Left cardiac atrium (tissue), 4 donors: Measurements from ENCODE around the gene OPCML. TPM values are rescaled to one million over a fixed set of nuclear protein-coding genes. Genes with fewer than 3 reads are reported as not detected.
A peak's percentile ranks its signal among the peaks of the same experiment; 100 is the strongest.

Experiments
- ATAC-seq, 2 donors: fragments of 200-7000 bp; cut with Tn5 transposase; one replicate each; pipeline ENCODE4 v1.9.1; 2020; ENCODE audit warnings: mild to moderate bottlenecking in 2 of 2, moderate library complexity in 2 of 2
- DNase-seq: peaks from one replicate; pipeline ENCODE4 v3.0.0-alpha.2; 2020
- intact Hi-C, 2 donors: fragments of 100-400 bp; cut with DNase I; formaldehyde crosslinking; loops; one replicate each; pipeline versions ENCODE4 v1.14.1 to v1.15.1; 2022 to 2023
- total RNA-seq, 2 donors: library from RNA; stranded (reverse); fragmentation: NEBNext Ultra II Directional; extraction: Animal tissue kit (Norgen Biotek cat#: 25700); gene quantifications; one replicate each; pipeline ENCODE4 v1.2.1, GENCODE V29; 2021
- donor health status: DM: no; HTN: yes; CAD: no.
- donor health status: DM: no; HTN: yes; CAD: no; lungs with severe emphysema.
- donor health status: DM: yes; HTN: yes; CAD: no.
- donor health status: Dilated cardiomyopathy.

The OPCML gene
- total RNA-seq, 2 donors from 2014 or later, result 0.76 TPM; not detected in 1

DNA sequence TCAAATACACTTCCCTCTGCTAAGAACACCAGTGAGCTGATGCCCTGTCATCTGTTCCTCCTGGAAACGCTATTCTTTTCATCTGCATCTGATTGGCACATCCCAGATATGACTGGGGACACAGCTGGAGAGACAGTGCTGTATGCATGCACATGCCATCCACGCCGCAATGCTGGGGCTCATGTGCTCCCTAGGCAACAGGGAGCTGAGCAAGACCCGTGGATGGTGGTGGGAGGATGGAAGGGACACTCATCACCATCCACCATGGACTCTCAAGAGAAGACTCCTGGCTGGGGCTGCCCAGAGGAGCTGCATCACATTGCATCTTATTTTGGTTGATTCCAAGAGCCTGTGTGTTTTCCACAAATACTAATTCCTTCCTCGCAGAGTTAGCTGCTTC is 534.9 kb downstream of the OPCML start:
- intact Hi-C loops, result no loop called here
- ATAC-seq, result no peak
- DNase-seq, result no peak

DNA sequence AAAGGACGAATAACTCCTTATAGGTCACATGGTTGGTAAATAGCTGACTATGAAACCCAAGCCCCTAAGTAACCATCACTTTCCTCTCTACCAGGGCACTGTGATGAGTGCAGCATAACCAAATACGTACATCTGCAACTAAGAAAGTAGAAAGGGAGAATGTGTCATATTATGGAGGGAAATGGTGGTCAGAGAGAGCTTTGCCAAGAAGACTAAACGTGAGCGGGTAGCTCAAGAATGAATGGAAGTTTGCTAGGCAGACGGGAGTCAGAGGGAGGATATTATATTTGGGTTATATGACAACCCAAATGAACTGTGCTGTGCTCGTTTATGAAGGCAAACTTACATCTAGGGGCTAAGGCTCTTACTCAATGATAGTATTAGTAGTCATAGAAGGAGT is 537.3 kb downstream of the OPCML start:
- intact Hi-C loops, result no loop called here
- ATAC-seq, result no peak
- DNase-seq, result no peak

DNA sequence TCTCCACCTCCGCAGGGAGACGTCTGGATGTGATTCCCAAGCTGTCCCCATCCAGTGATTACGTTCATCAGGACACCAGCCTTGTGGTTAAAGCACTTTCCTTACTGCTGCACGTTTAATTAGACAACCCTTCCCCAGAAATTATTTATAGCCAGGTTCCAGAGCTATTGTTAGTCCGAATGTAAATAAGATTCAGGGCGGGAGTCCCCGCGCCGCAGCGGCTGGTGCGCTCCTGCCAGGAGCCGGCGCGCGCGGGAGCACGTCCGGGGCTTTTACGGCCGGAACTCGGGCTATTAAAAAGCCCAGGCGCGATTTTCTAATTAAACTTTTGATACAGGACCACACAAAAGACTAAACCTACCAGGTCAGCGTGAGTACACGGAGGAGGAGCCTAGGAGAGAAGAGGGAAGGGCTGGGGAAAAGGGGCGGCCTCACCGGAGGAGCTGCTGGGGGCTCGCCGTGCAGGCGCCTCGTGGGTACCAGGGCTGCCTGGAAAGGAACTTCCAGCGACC is 538.3 kb downstream of the OPCML start:
- DNase-seq, result no peak
- intact Hi-C loops, result no loop called here
- ATAC-seq, result no peak

DNA sequence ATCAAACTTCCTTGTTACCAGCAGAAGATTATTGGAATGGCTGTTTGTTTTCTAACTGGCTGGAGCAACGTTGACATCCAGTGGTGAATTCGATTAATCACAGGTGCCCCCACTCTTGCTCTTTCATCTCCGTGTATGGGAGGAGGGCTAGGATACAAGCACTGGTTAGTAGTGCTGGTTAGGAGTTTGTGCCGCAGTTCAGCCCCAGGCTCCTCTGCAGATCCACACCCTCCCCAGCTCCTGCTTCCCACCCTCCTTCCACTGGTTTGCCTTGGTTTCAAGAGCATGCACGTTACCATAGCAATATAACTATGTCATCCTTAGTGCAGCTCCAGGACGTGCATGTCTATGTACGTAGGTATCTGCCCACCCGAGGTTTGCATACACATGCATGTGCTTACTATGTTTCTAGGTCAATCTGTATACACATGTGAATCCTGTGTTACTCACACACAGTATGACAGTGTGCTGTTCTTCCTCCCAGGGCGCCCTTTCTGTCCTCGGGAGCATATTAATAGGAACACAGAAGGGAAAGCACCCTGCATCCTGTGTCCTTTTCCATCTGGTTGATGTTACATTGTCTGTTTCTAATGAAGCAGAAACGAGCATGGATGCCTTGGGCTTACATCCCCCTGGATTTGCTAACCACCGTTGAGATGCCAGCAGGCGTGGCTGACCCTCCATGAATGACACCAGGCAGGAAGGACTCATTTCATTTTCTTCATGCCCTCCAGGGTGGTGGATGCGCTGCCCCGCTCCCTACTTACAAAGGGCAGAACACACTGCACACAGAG is 539.3 kb downstream of the OPCML start:
- DNase-seq (no peak), ATAC-seq (no peak)
- intact Hi-C loops, result no loop called here

DNA sequence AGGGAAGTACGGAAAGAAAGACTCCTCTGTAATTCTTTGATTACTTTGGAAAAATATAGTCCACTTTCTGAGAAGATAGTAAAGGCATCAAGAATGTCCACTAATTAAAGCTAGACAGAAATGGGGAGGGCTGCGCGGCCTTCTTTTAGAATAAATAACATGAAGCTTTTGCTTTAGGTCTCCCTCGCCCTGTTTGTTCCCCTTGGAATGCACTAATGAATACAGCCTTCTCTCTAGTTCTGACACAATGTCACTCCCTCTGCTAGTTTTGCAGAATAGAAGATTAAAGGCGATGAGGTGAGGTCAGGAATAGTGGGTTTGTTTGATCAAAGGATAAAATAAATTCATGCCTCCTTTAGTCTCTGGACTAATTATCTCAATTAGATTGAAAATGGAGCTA is 543.9 kb downstream of the OPCML start:
- DNase-seq (no peak), ATAC-seq (no peak)
- intact Hi-C loops, result no loop called here

DNA sequence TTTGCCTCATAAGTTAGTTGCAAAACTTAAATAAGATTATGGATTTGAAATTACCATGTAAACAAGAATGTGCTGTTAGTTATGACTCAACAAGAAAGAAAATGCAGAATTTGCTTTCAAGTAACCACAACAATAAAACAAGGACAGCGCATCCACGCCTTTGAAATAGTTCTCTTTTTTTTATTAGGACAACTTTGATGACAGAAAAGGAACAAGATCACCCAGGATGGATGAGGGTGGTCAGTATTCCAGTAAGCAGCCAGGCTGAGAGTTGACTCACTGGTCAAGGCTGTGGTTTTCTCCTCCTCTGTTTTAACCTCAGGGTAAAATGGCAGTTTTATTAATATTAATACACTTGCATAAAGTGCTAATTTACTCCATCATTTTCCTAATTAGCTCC is 544.4 kb downstream of the OPCML start:
- intact Hi-C loops, result no loop called here
- ATAC-seq, result no peak
- DNase-seq, result no peak

DNA sequence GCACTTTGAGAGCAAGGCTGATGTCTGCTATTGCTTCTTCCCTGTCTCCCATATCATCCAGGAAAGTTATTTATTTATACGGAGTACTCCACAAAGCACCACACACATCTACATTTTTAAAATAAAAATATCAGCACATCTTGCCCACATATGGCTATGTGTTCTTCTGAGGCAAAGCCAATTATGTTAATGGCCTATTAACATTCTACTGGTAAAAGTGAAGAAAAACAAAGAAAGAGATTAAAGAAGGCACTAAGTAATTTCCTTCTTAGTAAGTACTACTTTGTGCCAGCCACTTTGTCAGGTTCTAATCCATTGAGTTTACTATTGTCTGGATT is 548.7 kb downstream of the OPCML start:
- intact Hi-C loops, result no loop called here
- ATAC-seq (no peak), DNase-seq (no peak)

DNA sequence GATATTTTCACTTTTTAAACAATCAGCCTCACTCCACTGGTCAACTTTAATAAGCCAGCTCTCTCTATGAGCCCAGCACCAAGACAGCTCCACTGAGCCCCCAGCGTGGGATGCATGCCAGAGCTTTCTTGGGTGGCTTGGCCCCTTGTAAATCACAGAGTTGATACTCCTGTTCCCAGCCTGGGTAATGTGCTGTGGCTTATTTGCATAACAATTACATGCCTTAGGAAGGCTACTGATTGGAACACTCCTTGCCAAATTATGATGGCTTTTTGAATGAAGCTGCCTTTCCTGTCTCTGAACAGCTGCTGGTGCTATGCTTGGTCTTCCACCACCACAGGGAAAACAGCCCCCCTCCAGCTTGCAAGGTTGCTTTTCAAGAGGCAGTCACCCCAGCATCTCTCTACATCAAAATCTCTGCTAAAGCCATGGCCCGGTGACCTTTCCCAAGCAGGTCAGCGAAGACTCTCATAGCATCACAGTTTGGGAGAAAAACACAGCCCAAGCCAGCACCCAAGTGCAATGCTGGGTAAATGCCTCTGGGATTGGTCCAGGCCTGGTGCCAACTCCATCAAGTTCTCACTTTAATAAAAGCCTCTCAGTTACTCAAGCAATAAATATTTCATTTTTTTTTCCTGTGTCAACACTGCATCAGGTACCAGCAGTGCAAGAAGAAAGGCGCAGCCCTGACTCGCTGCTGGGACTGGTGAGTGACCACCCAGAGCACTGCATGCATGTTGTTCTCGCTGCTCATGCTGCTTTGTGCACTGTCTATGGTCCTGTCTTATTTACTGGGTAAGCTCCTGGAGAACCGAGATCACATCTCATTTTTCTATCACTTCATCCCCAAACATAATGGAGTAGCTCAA is 549.3 kb downstream of the OPCML start:
- ATAC-seq (no peak), DNase-seq (no peak)
- intact Hi-C loops, result no loop called here

DNA sequence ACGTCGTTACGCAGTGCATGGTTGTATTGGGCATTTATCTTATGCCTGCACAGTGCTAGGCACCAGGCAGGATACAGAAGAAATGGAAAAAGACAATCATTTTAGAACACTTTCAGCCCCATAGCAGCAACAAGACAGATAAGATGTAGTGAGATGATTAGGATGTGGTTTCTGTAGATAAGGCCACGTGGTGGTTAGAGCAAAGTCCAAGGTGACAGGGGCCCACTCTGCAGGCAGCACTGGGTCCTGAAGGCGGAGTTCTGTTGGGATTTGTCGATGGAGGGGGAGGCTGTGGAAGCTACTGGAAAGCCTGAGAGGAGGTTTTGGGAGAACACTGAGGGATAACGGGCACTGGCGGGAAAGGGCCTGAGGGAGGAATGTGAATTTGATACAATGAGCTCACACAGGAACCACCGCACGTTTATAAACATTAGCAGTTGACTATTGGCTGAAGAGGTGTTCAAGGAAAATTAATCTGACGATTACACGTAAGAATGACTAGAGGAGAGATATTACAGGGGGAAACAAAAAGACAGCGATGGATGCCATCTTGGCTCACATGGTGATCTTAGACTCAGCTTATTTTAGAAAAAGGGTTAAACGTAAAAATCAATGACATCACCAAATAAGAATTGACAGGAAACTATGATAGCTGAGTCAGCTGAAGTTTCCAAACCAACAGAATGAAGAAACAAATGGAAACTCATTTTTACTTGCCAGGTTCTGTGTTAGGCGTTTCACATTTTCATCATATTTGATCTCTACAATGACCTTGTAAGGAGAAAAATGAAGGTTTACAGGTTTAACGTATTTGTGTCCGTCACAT is 551.0 kb downstream of the OPCML start:
- no peak for DNase-seq

DNA sequence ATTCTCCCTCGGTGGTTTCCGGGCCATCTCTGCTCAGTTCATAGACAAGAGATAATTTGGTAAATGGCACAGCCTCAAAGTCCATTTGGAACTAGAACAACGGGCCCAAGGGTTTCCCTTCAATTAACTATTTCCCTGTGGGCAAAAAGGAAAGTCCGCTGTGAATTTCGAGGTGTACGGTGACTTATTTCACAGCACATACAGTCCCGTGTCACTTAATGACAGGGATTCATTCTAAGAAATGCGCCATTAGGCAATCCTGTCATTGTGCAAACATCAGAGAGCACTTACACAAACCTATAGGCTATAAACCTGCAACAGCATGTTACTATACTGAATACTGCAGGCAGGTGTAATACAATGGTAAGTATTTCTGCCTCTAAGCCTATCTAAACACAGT is 551.6 kb downstream of the OPCML start:
- intact Hi-C loops, result no loop called here
- no peak for DNase-seq
- ATAC-seq, result no peak

More for the DNA sequence above, 551.0 kb downstream of the OPCML start:
- intact Hi-C loops, result no loop called here
- ATAC-seq, result no peak

DNA sequence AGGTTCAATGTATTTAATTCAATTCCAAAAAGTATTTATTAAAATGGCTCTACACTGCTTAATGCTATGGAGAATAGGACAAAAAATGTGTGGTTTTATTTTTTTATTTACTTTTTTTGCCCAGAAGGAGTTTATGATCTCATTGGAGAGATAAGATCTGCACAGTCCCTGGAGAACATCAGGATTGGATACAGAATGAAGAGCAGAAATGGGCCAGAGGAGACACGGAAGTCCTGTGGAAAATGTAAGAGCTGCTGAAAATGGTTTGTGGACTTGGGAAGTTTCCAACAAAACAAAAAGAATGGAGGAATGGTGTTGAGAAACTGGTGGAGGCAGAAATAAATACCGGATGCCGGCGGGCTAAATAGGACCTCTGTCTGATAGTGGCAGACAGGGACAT is 554.6 kb downstream of the OPCML start:
- ATAC-seq, result no peak
- no peak for DNase-seq
- intact Hi-C loops, result no loop called here

DNA sequence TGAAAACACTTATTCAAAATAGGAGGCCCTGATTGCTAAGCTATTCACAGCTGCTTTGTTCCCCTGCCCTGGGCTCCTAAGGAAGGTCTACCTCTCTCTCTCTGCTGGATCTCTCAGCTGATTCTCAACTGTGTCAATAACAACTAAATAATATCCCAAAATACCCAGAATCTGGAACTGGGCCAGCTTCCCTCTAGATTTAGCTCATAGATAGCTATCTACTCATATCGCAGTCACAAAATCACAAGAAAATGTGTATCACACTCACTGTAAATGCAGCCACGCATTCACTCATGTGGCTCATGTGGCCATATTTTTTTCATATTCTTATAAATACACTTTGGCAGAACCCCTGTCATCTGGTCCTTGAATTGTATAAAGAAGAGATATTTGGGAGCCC is 555.1 kb downstream of the OPCML start:
- no peak for ATAC-seq
- DNase-seq, result no peak
- intact Hi-C loops, result no loop called here

DNA sequence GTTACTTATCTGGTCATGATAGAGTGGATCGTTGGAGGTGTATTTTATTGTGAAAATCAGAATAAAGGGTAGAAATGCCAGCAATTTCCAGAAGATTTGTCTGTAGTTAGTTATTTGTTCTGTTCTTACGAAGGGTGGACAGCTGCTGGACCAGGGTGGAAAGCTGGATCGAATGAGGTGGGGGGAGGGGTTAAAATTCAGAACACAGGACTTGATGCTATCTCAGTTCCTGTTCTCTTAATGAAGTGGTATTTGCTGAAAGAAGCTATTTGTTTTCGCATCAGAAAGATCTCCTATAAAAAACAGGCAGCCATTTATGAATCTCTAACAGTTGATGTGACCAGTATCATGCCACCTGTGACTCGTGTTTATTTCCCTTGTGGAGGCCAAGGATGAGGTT is 556.2 kb downstream of the OPCML start:
- intact Hi-C loops, result no loop called here
- DNase-seq (no peak), ATAC-seq (no peak)

DNA sequence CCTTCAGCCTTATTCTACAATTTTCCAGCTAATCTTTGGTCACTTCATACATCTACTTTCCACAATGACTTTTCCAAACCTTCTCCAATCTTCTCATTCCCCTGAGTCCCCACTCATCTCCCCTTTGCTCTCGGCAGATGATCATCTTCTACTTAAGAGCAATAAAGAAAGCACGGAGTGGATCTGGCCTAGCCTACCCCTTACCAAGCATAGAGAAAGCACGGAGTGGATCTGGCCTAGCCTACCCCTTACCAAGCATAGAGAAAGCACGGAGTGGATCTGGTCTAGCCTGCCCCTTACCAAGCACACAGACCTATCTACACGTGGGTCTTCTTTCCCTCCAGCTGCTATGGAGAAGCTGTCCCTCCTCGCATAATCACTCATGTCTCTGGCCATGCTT is 558.6 kb downstream of the OPCML start:
- ATAC-seq (no peak), DNase-seq (no peak)
- intact Hi-C loops, result no loop called here

DNA sequence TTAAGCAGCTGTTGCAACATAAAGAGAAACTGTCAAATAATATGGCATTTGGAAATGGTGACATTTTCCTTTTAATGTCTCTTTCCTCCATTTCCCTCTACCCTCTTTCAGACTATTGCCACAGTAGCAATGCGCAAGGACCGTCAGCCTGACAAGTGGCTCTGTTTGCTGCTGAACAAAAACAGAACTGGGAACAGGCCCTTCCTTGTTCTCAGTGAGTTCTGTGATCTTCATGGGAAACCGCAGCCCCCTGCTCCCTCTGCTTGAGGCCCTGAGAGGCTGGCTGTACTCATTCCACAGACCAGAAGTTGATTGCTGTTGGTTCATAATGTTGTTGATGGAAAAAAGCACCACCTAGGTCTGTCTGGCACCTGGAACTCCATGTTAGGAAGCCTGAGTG is 559.7 kb downstream of the OPCML start:
- no peak for DNase-seq
- intact Hi-C loops, result no loop called here
- no peak for ATAC-seq

DNA sequence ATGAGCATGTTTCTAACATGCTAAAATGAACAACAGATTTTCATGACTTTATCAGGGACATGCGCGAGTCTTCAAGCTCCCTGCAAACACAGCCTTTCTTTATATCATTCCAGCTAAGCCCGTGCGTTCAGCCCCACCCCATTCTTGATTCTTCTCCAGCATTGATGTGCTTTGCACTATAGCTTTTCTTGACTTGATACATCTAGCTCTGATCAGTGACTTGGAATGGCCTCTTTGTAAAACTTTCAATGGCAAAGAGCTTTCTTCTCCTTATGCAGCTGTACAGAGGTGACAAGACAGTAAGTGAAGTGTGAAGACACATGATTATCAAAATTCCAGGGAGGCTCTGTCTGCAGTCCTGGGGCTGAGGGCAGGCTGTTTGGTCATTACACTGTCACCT is 561.0 kb downstream of the OPCML start:
- ATAC-seq, result no peak
- no peak for DNase-seq
- intact Hi-C loops, result no loop called here

DNA sequence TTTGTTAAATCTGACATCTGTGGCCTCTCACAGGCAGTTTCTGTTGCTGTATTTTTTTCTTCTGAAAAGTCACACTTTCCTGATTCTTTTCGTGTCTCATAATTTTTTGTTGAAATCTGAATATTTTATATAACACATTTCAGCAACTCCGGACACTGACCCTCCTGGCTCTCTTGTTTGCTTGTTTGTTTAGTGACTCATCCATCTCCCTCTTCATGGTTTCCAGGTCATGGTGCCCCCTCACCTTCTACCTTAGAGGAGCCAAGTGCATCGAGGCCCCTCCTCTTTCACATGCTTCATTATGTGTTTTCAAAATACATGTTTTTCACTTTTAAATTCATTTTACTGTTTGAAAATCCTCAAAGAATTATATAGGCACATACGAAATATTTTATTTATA is 562.4 kb downstream of the OPCML start:
- DNase-seq (no peak), ATAC-seq (no peak)
- intact Hi-C loops, result no loop called here

DNA sequence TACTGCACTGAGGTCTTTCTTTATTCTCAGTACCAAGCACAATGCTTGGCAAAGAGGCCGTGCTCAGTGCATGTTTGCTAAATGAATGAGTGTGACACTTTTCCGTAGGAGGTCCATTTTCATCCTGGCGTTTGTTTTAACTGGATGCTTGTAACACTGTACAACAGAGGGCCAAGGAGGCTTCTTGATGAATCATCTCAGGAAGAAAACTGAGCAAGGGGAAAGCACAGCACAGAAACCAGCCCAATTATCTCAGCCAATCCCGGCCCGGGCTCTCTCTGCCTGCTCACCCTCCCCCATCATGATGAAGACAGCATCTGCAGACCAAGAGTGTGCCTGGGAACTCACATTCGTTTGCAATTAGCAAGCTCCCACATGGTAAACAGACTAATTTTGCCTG is 570.3 kb downstream of the OPCML start:
- intact Hi-C loops, result no loop called here
- DNase-seq, result no peak
- ATAC-seq, result peak in 1 of 2 donors; percentile 90

DNA sequence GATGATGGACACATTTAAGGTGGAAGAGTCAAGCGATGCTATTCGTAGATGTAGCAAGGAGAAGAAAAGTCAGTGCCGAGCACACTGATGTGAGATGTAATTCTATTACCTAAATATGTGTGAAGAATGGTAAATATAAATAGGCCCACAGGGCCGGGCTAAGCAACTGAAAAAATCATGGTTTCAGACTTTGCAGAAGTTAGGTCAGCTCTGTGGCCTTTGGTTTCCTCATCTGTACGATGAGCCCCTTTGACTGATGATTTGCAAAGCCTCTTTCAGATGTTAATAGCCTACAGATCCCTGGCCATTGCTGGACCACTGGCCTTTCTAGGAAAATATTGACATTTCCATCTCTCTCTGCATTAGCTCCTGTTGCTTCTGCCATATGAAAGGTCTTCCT is 570.8 kb downstream of the OPCML start:
- no peak for ATAC-seq
- DNase-seq, result no peak
- intact Hi-C loops, result no loop called here
